Spleen (tissue), 7 donors: ENCODE data around the gene NPTN.

Experiments
- CTCF ChIP-seq, 11 experiments: fragments of 200-600 bp in 7 of 11; fragments of 450-650 bp in 4 of 11; sonication (generic) in 4 of 11; IDR thresholded peaks in 8 of 11; conservative IDR thresholded peaks in 3 of 11; 1 replicate in 7 of 11; 2 replicates in 4 of 11; pipeline versions ENCODE4 v1.4.0 to v1.8.0; 2016 to 2021; ENCODE audit warnings: antibody characterized with exemption in 11 of 11, inconsistent platforms in 4 of 11, mild to moderate bottlenecking in 1 of 11
- POLR2AphosphoS5 ChIP-seq, 3 donors: sonication (generic); formaldehyde crosslinking; IDR thresholded peaks; one replicate each; pipeline ENCODE4 v1.5.1; 2017; ENCODE audit warnings: antibody characterized with exemption in 3 of 3
- donor health status: DM: no; HTN: no; CAD: no; lungs with moderate emphysema.
- donor health status: DM: no; HTN: no; CAD: no.
- donor health status: DM: no; HTN: no; CAD: no.

- no peak for TF ChIP-seq CTCF (IDR thresholded peaks at IDR 0.05 in 8 of 11, conservative IDR thresholded peaks at IDR 0.05 in 3 of 11)
- no peak for TF ChIP-seq POLR2AphosphoS5 (IDR thresholded peaks at IDR 0.05)
Observed at GRCh38 chr15:73598530-73599160, 34.5 kb downstream of the NPTN start.
